ENCODE data around the gene PIK3R6.

Gene PIK3R6

DNA sequence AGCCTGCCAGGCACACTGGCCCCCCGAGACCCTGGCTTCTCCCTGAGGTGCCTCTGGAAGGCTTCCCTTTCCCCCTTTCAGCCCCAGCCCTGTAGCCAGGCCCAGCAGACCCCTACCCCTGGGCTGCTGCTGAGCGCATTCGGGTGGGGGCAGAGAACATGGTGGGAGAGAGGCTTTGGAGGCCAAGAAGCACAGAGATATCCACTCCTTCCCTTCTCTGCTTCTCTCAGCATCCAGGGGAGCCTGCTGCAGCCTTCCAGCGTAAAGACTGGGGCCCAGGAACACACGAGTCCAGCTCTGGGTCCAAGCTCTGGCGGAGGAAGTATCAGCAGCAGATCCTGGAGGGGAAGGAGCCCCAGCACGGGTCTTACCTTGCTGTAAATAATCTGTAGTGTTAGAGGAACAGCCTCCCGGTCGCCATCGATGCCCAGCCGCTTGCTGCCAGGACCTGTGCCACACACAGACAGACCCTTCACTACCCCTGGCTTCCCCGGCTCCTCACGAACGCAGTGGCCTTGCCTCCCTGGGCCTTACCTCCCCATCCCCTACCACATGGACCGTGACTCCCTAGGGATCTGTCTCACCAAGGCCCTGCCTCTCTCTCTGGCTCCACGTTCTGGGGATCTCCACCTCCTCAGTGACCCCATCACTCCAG lies 17.0 kb upstream of the PIK3R6 start:
- H3K36me3 ChIP-seq (ENCODE audit: control insufficient read depth, low read length): no peaks in the 10 kb centered on the region
- TF ChIP-seq, protein P1, sequence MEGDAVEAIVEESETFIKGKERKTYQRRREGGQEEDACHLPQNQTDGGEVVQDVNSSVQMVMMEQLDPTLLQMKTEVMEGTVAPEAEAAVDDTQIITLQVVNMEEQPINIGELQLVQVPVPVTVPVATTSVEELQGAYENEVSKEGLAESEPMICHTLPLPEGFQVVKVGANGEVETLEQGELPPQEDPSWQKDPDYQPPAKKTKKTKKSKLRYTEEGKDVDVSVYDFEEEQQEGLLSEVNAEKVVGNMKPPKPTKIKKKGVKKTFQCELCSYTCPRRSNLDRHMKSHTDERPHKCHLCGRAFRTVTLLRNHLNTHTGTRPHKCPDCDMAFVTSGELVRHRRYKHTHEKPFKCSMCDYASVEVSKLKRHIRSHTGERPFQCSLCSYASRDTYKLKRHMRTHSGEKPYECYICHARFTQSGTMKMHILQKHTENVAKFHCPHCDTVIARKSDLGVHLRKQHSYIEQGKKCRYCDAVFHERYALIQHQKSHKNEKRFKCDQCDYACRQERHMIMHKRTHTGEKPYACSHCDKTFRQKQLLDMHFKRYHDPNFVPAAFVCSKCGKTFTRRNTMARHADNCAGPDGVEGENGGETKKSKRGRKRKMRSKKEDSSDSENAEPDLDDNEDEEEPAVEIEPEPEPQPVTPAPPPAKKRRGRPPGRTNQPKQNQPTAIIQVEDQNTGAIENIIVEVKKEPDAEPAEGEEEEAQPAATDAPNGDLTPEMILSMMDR (IDR thresholded peaks at IDR 0.05; ENCODE audit: low read depth, low read length, poor library complexity, severe bottlenecking): no peak
- TF ChIP-seq EZH2phosphoT487 (IDR thresholded peaks at IDR 0.05; ENCODE audit: borderline replicate concordance, low read length): no peak
- H3K27me3 ChIP-seq (ENCODE audit: control insufficient read depth, low read length): no peaks in the 10 kb centered on the region
- H3K4me2 ChIP-seq (ENCODE audit: low read length): no peak overlapping the region
- H3F3A ChIP-seq (ENCODE audit: control insufficient read depth, insufficient read depth): no peaks in the 10 kb centered on the region
- H3K4me3 ChIP-seq (ENCODE audit: low read length): no peak overlapping the region
- no peaks in the 10 kb centered on the region for H3K79me2 ChIP-seq (ENCODE audit: control insufficient read depth, low read length)
- H3K9me3 ChIP-seq (ENCODE audit: control insufficient read depth, insufficient read depth, low read length): no peaks in the 10 kb centered on the region
- H4K20me1 ChIP-seq (ENCODE audit: control insufficient read depth, insufficient read depth, low read depth, low read length): no peaks in the 10 kb centered on the region
- no peaks in the 10 kb centered on the region for H3K9me2 ChIP-seq (replicated peaks; ENCODE audit: control insufficient read depth, low read length)
- no peak overlapping the region for H3K27ac ChIP-seq (ENCODE audit: low read depth, low read length)
- H3K4me1 ChIP-seq (ENCODE audit: control insufficient read depth, low read length): no peaks in the 10 kb centered on the region

DNA sequence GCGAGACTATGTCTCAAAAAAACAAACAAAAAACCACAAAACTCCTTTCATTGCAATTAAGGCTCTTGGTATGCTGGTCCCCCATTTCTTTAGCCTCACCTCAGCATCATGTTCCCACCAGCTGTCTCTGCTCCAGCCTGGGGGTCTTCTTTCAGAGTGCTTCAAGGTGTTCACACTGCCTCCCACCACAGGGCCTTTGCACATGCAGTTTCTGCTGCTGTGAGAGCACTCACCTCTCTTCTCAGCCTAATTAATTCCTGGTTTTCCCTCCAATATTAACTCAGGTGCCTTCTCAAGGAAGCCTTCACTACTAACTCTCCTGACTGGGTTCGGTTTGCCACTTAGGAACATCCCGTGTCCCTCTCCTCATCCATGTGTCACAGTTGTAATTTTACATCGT lies 15.9 kb upstream of the PIK3R6 start:
- H3K27me3 ChIP-seq (ENCODE audit: control insufficient read depth, low read length): no peaks in the 10 kb centered on the region
- no peaks in the 10 kb centered on the region for H3K36me3 ChIP-seq (ENCODE audit: control insufficient read depth, low read length)
- TF ChIP-seq EZH2phosphoT487 (IDR thresholded peaks at IDR 0.05; ENCODE audit: borderline replicate concordance, low read length): no peak
- TF ChIP-seq, protein P1 (IDR thresholded peaks at IDR 0.05; ENCODE audit: low read depth, low read length, poor library complexity, severe bottlenecking): no peak
- no peaks in the 10 kb centered on the region for H3K79me2 ChIP-seq (ENCODE audit: control insufficient read depth, low read length)
- H3K4me2 ChIP-seq (ENCODE audit: low read length): no peak overlapping the region
- H3K9me2 ChIP-seq (replicated peaks; ENCODE audit: control insufficient read depth, low read length): no peaks in the 10 kb centered on the region
- H4K20me1 ChIP-seq (ENCODE audit: control insufficient read depth, insufficient read depth, low read depth, low read length): no peaks in the 10 kb centered on the region
- H3K27ac ChIP-seq (ENCODE audit: low read depth, low read length): no peak overlapping the region
- no peaks in the 10 kb centered on the region for H3F3A ChIP-seq (ENCODE audit: control insufficient read depth, insufficient read depth)
- H3K9me3 ChIP-seq (ENCODE audit: control insufficient read depth, insufficient read depth, low read length): no peaks in the 10 kb centered on the region
- H3K4me1 ChIP-seq (ENCODE audit: control insufficient read depth, low read length): no peaks in the 10 kb centered on the region
- H3K4me3 ChIP-seq (ENCODE audit: low read length): no peak overlapping the region

DNA sequence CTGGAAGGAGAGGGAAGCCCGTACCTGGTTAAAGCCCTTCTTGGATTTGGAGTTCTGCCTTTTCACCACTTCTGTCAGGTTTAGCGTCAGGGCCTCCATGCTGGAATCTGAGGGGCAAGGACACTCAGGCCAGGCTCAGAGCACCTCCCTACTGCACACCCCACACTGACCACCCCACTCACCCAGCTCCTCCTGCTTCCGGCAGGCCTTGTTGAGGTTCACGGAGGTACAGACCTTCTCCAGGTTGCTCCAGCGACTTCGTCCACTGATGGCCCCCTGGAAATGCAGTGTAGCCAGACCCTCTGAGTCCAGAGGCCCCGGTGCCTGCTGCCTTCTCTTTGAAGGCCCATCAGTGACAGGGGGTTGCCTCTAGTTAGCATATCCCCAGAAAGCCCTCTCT lies 14.1 kb upstream of the PIK3R6 start:
- Histone ChIP-seq H4K20me1 (ENCODE audit: control insufficient read depth, insufficient read depth, low read depth, low read length) (no peaks in the 10 kb centered on the region), H3K4me3 (ENCODE audit: low read length) (no peak overlapping the region), H3K9me2 (replicated peaks; ENCODE audit: control insufficient read depth, low read length) (no peaks in the 10 kb centered on the region), H3K27ac (ENCODE audit: low read depth, low read length) (no peak overlapping the region), H3K27me3 (ENCODE audit: control insufficient read depth, low read length) (no peaks in the 10 kb centered on the region), H3F3A (ENCODE audit: control insufficient read depth, insufficient read depth) (no peaks in the 10 kb centered on the region), H3K9me3 (ENCODE audit: control insufficient read depth, insufficient read depth, low read length) (no peaks in the 10 kb centered on the region), H3K4me2 (ENCODE audit: low read length) (no peak overlapping the region), H3K36me3 (ENCODE audit: control insufficient read depth, low read length) (no peaks in the 10 kb centered on the region), H3K79me2 (ENCODE audit: control insufficient read depth, low read length) (no peaks in the 10 kb centered on the region), H3K4me1 (ENCODE audit: control insufficient read depth, low read length) (no peaks in the 10 kb centered on the region)
- TF ChIP-seq, protein P1 (IDR thresholded peaks at IDR 0.05; ENCODE audit: low read depth, low read length, poor library complexity, severe bottlenecking): no peak
- TF ChIP-seq EZH2phosphoT487 (IDR thresholded peaks at IDR 0.05; ENCODE audit: borderline replicate concordance, low read length): no peak

All from DOHH2 (cell line).